Dermis microvascular lymphatic vessel endothelial cell (primary cell): ENCODE results near the gene RIMS1. TPM values are rescaled to one million over a fixed set of nuclear protein-coding genes. Genes with fewer than 3 reads are reported as not detected.

Experiments
- DNase-seq, 2 donors: peaks; one replicate each; pipeline versions ENCODE4 v3.0.0 to v3.0.0-alpha.2; 2010; ENCODE audit warnings: low read depth in 2 of 2
- total RNA-seq: library from RNA; depleted of rRNA; stranded (reverse); fragments of >200 nt; gene quantifications from 2 replicates; pipeline ENCODE4 v1.2.1, GENCODE V29; 2014

RIMS1 gene
- total RNA-seq, 1 donor from 2014 or later: 34.4 TPM

DNA sequence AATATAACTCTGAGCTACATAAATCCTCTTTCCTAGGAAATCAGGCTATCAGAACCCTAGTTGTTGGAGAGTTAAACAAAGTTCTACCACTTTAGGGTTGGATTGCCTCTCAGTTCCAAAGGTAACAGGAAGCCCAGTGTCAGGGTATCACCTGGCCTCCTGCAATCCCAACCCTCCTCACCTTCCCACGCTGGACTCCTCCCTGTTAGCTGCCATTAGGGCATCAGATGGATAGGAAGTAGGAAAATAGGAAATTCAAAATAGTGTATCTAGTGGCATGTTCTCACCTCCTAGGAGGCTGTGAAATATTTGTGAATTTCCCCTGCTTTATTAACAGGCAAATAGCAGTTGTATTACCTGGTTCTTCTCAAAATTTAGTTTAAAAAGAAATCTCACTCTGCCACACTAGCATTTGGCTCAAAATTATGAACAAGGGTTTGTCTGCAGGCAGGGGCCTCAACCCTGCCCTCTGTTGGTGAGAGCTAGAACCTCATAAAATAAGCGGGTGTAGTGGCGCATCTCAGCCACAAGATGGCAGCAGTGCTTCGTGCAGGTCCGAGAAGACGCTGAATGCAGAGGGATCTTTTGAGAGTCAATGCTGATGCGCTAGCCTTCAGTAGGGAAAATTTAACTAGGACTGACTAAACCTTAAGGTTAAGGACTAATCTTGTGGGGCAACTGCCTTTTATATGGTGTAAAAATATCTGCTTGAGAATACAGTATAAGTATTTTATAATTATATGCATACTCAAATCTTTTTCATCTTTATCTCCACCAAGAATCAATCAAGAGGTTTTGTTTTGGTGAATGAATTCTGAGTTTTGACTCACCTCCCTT is 525.7 kb downstream of the RIMS1 start:
- DNase-seq: peak; percentile 54 to 76

DNA sequence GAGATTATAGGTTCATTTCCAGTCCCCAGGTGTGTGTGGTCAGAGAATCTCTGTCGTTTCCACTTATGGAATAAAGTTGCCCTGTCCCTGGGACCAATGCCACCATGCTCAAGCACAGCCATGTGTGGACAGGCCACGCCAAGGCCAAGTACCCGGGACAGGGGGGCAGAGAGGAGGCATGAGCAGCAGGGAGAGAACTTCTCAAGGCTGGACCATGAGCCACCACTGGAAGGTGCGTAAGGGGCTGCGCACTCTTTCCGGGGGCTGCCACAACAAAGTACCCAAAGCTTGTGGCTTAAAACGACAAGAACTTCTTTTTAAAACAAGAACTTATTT is 526.3 kb downstream of the RIMS1 start:
- DNase-seq: no peak

DNA sequence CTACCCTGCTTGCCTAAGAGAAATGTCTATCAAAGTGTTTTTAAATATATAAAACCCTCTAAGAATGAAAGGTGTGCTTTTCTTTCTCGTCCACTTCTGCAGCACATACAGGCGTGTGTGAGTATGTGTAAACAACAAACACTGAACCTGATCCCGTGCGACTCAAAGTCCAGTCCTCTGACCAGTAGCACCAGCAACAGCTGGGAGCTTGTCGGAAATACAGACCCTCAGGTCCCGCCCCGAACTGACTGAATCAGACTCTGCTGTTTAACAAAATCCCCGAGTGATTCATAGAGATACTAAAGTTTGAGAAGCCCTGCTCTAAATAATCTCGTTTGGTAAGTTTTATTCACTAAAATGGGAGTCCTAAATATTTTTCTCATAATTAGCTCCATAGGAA is 527.5 kb downstream of the RIMS1 start:
- no peak for DNase-seq

- DNase-seq: no peak
These were observed 528.3 kb downstream of the RIMS1 start for GRCh38 chr6:72414657-72415056.

DNA sequence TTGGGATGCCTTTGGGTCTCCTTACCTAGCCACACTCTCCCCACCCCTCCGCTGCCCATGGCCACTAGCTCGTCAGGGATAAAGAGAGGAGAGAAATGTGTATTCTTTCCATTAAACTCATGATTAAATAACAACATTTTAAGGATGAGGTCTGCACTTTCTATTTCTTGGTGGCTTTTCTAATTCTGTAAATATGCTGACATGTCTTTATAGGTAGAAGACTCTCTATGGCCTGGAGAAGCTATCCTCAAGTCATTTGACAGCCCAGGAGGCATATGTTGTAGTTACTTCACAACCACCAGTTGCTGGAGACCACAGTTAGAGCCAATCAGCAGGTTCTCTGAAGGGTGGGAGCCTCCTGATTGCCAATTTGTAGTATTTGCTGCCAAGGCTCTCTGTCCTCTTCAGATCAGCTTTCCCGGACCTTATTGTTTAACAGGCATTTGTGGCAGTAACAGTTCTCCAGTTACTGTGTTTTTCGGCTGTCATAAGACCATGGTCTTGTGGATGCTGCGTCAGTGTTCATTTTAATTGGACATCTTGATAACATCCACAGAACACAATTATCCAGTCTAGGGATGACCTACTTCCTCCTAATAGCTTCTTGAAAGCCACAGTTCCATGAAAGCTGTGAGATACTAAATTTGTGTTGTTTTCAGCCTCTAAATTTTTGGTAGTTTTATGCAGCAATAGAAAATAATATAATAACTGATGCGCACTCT is 530.6 kb downstream of the RIMS1 start:
- no peak for DNase-seq

GRCh38 chr6:72417759-72418158 is 531.4 kb downstream of the RIMS1 start:
- DNase-seq: no peak

GRCh38 chr6:72418495-72418894 is 532.1 kb downstream of the RIMS1 start:
- DNase-seq: no peak

DNA sequence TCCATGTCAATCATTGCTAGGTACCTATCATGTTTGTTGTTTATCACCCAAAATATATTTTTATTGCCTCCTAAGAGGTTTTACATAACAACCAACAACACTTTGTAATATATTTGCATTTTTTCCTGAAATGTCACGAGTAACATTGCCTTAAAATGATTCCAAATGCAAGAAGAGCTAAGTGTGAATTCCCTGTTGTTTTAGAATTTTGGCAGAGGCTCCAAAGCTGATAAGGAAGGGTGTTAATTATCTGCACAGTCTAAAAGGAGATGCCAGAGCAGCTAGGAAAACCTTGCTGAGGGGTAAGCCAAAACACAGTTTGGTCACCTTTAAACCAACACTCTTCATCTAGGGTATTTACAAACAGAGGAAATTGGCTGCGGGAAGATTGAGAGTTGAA is 533.6 kb downstream of the RIMS1 start:
- DNase-seq: no peak

DNA sequence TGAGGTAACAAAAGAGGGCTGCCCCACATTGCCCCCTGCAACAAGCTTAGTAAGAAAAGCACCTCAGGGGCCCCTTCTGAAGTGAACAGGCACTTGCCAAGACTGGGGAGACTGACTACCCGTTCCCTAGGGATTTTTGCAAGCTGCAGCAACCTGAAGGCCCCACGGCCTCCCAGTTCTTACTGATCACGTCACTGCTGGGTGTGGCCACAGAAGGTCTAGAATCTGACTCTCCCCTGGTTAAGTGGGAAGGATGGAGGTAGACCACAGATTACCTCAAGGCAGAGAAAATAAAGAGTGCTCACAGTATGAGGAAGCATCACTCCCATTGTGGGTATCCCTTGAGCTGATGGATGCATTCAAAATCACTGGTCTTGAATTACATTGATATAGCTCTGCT is 534.1 kb downstream of the RIMS1 start:
- no peak for DNase-seq

DNA sequence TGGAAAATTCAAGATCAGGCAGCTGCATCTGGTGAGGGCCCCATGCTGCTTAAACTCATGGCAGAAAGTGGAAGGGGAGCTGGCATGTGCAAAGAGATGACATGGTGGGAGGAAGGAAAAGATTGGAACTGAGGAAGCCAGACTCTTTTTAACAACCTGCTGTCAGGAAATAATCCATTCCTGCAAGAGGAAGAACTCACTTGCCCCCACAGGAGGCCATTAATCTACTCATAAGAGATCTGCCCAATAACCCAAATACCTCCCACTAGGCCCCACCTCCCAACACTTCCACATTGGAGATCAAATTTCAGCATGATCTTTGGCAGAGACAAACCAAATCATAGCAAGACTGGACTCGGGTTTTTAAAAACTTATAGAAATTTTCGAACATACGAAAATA is 535.0 kb downstream of the RIMS1 start:
- DNase-seq: no peak

- no peak for DNase-seq
These were observed 535.8 kb downstream of the RIMS1 start for GRCh38 chr6:72422171-72422570.

- no peak for DNase-seq
These were observed 538.1 kb downstream of the RIMS1 start for GRCh38 chr6:72424476-72424875.

GRCh38 chr6:72425003-72425681 is 538.8 kb downstream of the RIMS1 start:
- no peak for DNase-seq

DNA sequence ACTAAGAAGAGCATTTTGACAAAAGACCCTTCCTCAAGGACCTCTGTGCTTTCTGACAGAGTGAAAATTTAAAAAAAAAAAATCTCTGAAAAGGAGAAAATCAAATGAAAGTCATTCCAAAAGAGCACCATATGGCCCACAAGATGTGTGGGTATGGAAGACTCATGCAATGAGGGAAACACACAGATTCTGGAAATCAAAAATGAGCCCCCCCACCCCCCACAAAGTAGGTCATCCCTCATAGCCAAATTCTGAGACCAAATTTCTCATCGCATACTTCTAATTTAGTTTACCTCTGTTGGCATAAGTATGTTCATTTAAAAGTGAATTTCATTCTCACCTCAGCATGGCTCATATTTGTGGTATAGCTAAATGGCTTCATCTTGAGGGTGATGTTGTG is 554.3 kb downstream of the RIMS1 start:
- no peak for DNase-seq

GRCh38 chr6:72446430-72446829 is 560.1 kb downstream of the RIMS1 start:
- no peak for DNase-seq
